Measurements from ENCODE around the gene COPE.
"Not testable (repeated sequence)": the region's sequence is repeated elsewhere in the genome, so short reads cannot be mapped to it uniquely, and the experiment has no call there.

Gene COPE

GRCh38 chr19:18931316-18932162 is 12.4 kb upstream of the COPE start:
- FAIRE-seq (no peak), DNase-seq (ENCODE audit: insufficient read length, low spot score) (no peak)
- TF ChIP-seq POLR2A (IDR thresholded peaks at IDR 0.05; ENCODE audit: low read depth, low read length): no peak

- DNase-seq (ENCODE audit: insufficient read length, low spot score) (no peak), FAIRE-seq (no peak)
- TF ChIP-seq POLR2A (IDR thresholded peaks at IDR 0.05; ENCODE audit: low read depth, low read length): no peak
Observed at GRCh38 chr19:18929311-18929710, 10.1 kb upstream of the COPE start.

GRCh38 chr19:18928018-18928805 is 9.0 kb upstream of the COPE start:
- no peak for TF ChIP-seq POLR2A (IDR thresholded peaks at IDR 0.05; ENCODE audit: low read depth, low read length)
- FAIRE-seq (no peak), DNase-seq (ENCODE audit: insufficient read length, low spot score) (no peak)

GRCh38 chr19:18924684-18925213 is 5.6 kb upstream of the COPE start:
- no peak for FAIRE-seq
- no peak for DNase-seq (ENCODE audit: insufficient read length, low spot score)
- TF ChIP-seq POLR2A (IDR thresholded peaks at IDR 0.05; ENCODE audit: low read depth, low read length): no peak

GRCh38 chr19:18922228-18922985 is 3.2 kb upstream of the COPE start:
- no peak for TF ChIP-seq POLR2A (IDR thresholded peaks at IDR 0.05; ENCODE audit: low read depth, low read length)
- no peak for FAIRE-seq
- no peak for DNase-seq (ENCODE audit: insufficient read length, low spot score)

GRCh38 chr19:18921593-18921992 is 2.4 kb upstream of the COPE start:
- no peak for TF ChIP-seq POLR2A (IDR thresholded peaks at IDR 0.05; ENCODE audit: low read depth, low read length)
- DNase-seq (ENCODE audit: insufficient read length, low spot score): no peak
- no peak for FAIRE-seq

GRCh38 chr19:18920400-18920799 is 1.2 kb upstream of the COPE start:
- no peak for TF ChIP-seq POLR2A (IDR thresholded peaks at IDR 0.05; ENCODE audit: low read depth, low read length)
- no peak for DNase-seq (ENCODE audit: insufficient read length, low spot score)
- FAIRE-seq: no peak

GRCh38 chr19:18919900-18920214 is 670 bp upstream of the COPE start:
- no peak for DNase-seq (ENCODE audit: insufficient read length, low spot score)
- FAIRE-seq: no peak
- no peak for TF ChIP-seq POLR2A (IDR thresholded peaks at IDR 0.05; ENCODE audit: low read depth, low read length)

GRCh38 chr19:18917593-18917992 is 1.6 kb downstream of the COPE start:
- FAIRE-seq; DNase-seq (ENCODE audit: insufficient read length, low spot score): not testable (repeated sequence)

- DNase-seq (ENCODE audit: insufficient read length, low spot score): no peak
- no peak for TF ChIP-seq POLR2A (IDR thresholded peaks at IDR 0.05; ENCODE audit: low read depth, low read length)
- no peak for FAIRE-seq
Observed at GRCh38 chr19:18915639-18916038, 3.5 kb downstream of the COPE start.

GRCh38 chr19:18913466-18913865 is 5.7 kb downstream of the COPE start:
- DNase-seq (ENCODE audit: insufficient read length, low spot score) (no peak), FAIRE-seq (no peak)
- no peak for TF ChIP-seq POLR2A (IDR thresholded peaks at IDR 0.05; ENCODE audit: low read depth, low read length)

GRCh38 chr19:18912933-18913332 is 6.3 kb downstream of the COPE start:
- FAIRE-seq (no peak), DNase-seq (ENCODE audit: insufficient read length, low spot score) (no peak)
- TF ChIP-seq POLR2A (IDR thresholded peaks at IDR 0.05; ENCODE audit: low read depth, low read length): no peak

GRCh38 chr19:18910801-18911436 is 8.3 kb downstream of the COPE start:
- DNase-seq (ENCODE audit: insufficient read length, low spot score) (no peak), FAIRE-seq (no peak)
- TF ChIP-seq POLR2A (IDR thresholded peaks at IDR 0.05; ENCODE audit: low read depth, low read length): no peak

GRCh38 chr19:18910010-18910409 is 9.2 kb downstream of the COPE start:
- DNase-seq (ENCODE audit: insufficient read length, low spot score) (no peak), FAIRE-seq (no peak)
- no peak for TF ChIP-seq POLR2A (IDR thresholded peaks at IDR 0.05; ENCODE audit: low read depth, low read length)

All from H54 (cell line).